Trophoblast cell (in vitro differentiated cells and primary cell): ENCODE results near the gene HOATZ.

ENCODE experiments used
- DNase-seq, 2 donors: peaks; one replicate each; pipeline ENCODE4 v3.0.0-alpha.2; 2016
- H2AFZ ChIP-seq: 2 replicates; pipeline ENCODE4 v1.6.1; 2013; ENCODE audit warnings: low read length, moderate library complexity, mild to moderate bottlenecking; ENCODE audit not compliant: insufficient read depth, poor library complexity
- H2AK5ac ChIP-seq: 2 replicates; pipeline ENCODE4 v1.6.1; 2013; ENCODE audit warnings: mild to moderate bottlenecking, low read length
- H2BK120ac ChIP-seq: 2 replicates; pipeline ENCODE4 v1.6.1; 2013; ENCODE audit warnings: low read length, mild to moderate bottlenecking, moderate library complexity; ENCODE audit not compliant: insufficient read depth, poor library complexity
- H2BK12ac ChIP-seq: 2 replicates; pipeline ENCODE4 v1.6.1; 2013; ENCODE audit warnings: mild to moderate bottlenecking, low read length, moderate library complexity
- H2BK5ac ChIP-seq: 2 replicates; pipeline ENCODE4 v1.6.1; 2013; ENCODE audit warnings: low read length, low read depth, moderate library complexity, mild to moderate bottlenecking; ENCODE audit not compliant: poor library complexity
- H3K14ac ChIP-seq: 2 replicates; pipeline ENCODE4 v1.6.1; 2013; ENCODE audit warnings: mild to moderate bottlenecking, low read length
- H3K18ac ChIP-seq: 2 replicates; pipeline ENCODE4 v1.6.1; 2013; ENCODE audit warnings: mild to moderate bottlenecking, low read length
- H3K23ac ChIP-seq: 2 replicates; pipeline ENCODE4 v1.6.1; 2013; ENCODE audit warnings: low read length
- H3K27ac ChIP-seq: 2 replicates; pipeline ENCODE4 v1.5.1; 2013; ENCODE audit warnings: low read depth, mild to moderate bottlenecking, inconsistent platforms, low read length, moderate library complexity
- H3K27me3 ChIP-seq: 2 replicates; pipeline ENCODE4 v1.6.1; 2013; ENCODE audit warnings: inconsistent platforms, mild to moderate bottlenecking, low read length, moderate library complexity; ENCODE audit not compliant: insufficient read depth
- H3K36me3 ChIP-seq, 2 experiments: 1 replicate in 1 of 2; 2 replicates in 1 of 2; pipeline ENCODE4 v1.6.1; 2013; ENCODE audit warnings: low read length in 2 of 2, mild to moderate bottlenecking in 2 of 2, moderate library complexity in 1 of 2; ENCODE audit not compliant: insufficient read depth in 2 of 2, control insufficient read depth in 1 of 2
- H3K4ac ChIP-seq: 2 replicates; pipeline ENCODE4 v1.6.1; 2013; ENCODE audit warnings: low read depth, mild to moderate bottlenecking, low read length, moderate library complexity
- H3K4me1 ChIP-seq, 2 experiments: 1 replicate in 1 of 2; 2 replicates in 1 of 2; pipeline ENCODE4 v1.6.1; 2013; ENCODE audit warnings: low read length in 2 of 2, mild to moderate bottlenecking in 2 of 2, moderate library complexity in 1 of 2; ENCODE audit not compliant: insufficient read depth in 2 of 2, control insufficient read depth in 1 of 2
- H3K4me2 ChIP-seq: 2 replicates; pipeline ENCODE4 v1.6.1; 2013; ENCODE audit warnings: inconsistent platforms, mild to moderate bottlenecking, low read length, moderate library complexity
- H3K4me3 ChIP-seq: 2 replicates; pipeline ENCODE4 v1.5.1; 2013; ENCODE audit warnings: mild to moderate bottlenecking, low read depth, low read length, inconsistent platforms
- H3K79me1 ChIP-seq: one replicate; pipeline ENCODE4 v1.6.1; 2013; ENCODE audit warnings: low read length
- H3K79me2 ChIP-seq: 2 replicates; pipeline ENCODE4 v1.6.1; 2013; ENCODE audit warnings: low read length, mild to moderate bottlenecking; ENCODE audit not compliant: control insufficient read depth, insufficient read depth, poor library complexity
- H3K9ac ChIP-seq: 2 replicates; pipeline ENCODE4 v1.6.1; 2013; ENCODE audit warnings: mild to moderate bottlenecking, low read length
- H3K9me3 ChIP-seq: 2 replicates; pipeline ENCODE4 v1.6.1; 2013; ENCODE audit warnings: low read depth, mild to moderate bottlenecking, control low read depth, inconsistent platforms, low read length; ENCODE audit not compliant: insufficient read depth
- H4K12ac ChIP-seq: 2 replicates; pipeline ENCODE4 v1.6.1; 2013; ENCODE audit warnings: low read depth, mild to moderate bottlenecking, low read length, moderate library complexity
- H4K8ac ChIP-seq: 2 replicates; pipeline ENCODE4 v1.6.1; 2013; ENCODE audit warnings: low read depth, mild to moderate bottlenecking, low read length, moderate library complexity
- H4K91ac ChIP-seq: one replicate; pipeline ENCODE4 v1.6.1; 2013; ENCODE audit warnings: low read depth, mild to moderate bottlenecking, low read length, moderate library complexity
- WGBS: extraction: QIAGEN DNeasy Blood & Tissue Kit; methylation state at CpG from one replicate; pipeline ENCODE4 v1.1.7; 2013; ENCODE audit warnings: missing lambda C conversion rate; ENCODE audit not compliant: insufficient read length, insufficient coverage; ENCODE audit errors: extremely low coverage; 5-methylcytosine and 5-hydroxymethylcytosine counted together

The HOATZ gene

DNA sequence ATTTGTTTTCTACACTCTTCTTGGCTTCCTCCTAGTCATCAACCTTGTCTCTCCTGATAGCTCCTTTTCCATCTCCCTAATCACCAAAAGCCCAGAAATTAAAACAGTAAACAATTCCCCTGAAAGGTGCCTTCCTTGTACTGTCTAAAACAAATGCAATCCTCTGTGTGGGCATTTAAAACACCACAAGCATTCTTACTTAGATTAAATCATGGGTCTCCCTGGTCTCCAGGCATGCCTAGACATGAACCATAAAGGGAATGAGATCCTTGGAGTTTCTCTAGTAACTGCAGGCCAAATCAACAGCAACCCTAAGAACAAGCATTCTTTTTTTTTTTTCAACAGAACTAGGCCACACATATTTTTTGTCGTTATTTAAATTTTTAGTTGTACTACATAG is 4.3 kb upstream of the HOATZ start:
- Histone ChIP-seq H3K27me3 (peaks cover 4% of the 10 kb centered on the region), H3K36me3 (no peaks in the 10 kb centered on the region), H3K23ac (no peak overlapping the region), H3K4me2 (no peak overlapping the region), H4K12ac (no peak overlapping the region), H3K4ac (no peak overlapping the region), H3K14ac (no peak overlapping the region), H3K18ac (no peak overlapping the region), H3K4me1 (peaks cover 13 to 18% of the 10 kb centered on the region in 2 experiments), H3K79me2 (peaks cover 5% of the 10 kb centered on the region), H2BK5ac (no peak overlapping the region), H2AFZ (no peak overlapping the region), H4K91ac (no peak overlapping the region), H4K8ac (no peak overlapping the region), H3K9me3 (no peaks in the 10 kb centered on the region), H2AK5ac (no peak overlapping the region), H2BK120ac (peak overlapping the region; percentile 93), H3K9ac (no peak overlapping the region), H3K4me3 (no peak overlapping the region), H3K27ac (no peak overlapping the region), H3K79me1 (peaks cover 12% of the 10 kb centered on the region), H2BK12ac (no peak overlapping the region)
- WGBS, result no CpG with 5 or more reads among the region's 1 CpG
- peak; percentile 21 to 63 for DNase-seq

DNA sequence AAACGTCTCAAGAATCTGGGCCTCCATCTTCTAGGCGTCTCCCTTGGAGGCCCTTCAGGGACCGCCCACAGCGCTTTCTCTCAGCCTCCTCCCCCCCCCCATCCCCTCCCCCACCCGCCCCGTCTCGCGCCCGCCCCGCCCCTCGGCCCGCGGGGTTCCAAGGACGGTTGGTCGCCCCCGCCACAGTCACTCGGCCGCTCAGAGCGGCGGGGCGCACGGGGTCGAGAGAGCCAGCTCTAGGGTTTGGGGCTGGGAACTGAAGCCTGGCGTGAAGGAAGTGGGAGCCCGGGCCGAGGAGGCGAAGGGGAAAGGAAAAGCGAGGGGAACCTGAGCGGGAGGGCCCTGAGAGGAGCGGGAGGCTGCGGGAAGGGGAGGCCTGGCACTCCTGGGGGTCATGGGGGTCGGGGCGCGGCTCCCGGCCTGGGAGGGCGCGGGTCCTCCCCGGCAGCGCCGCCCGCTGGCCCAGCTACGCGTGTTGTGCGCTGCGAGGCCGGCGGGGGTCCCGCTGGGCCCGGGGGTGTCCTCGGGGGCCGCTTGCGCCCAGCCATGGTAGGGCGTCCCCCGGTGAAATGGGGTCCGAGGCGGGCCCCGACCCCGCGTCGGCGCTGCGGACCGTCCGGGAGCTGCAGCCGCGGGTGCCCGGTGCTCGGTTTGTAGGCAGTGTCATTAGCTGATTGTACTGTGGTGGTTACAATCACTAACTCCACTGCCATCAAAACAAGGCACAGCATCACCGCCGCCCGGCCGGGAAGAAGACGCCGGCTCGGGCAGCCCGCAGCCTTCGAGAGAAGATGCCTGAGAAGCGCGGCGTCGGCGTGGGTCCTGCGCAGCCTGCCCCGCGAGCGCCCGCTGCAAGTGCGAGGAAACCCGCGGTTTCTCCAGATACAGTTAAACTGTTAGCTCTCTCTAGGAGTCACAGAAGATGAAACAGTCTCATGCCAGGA is 2.0 kb upstream of the HOATZ start, which contains the start of gene BTG4:
BTG4 (minus strand) TSS at position 91 of the 944 bp plus-strand sequence. CDS start 13,610 bp downstream, outside the sequence.
- Histone ChIP-seq H3K9me3 (no peaks in the 10 kb centered on the region), H4K91ac (peak within 1 kb of the TSS; percentile 98), H3K9ac (peak within 1 kb of the TSS; percentile 18), H3K79me2 (peaks cover 5% of the 10 kb centered on the region), H3K27me3 (peaks cover 4% of the 10 kb centered on the region), H4K12ac (peak within 1 kb of the TSS; percentile 87), H2BK5ac (peak within 1 kb of the TSS; percentile 82), H3K4me1 (peaks cover 13 to 18% of the 10 kb centered on the region in 2 experiments), H2AFZ (peak within 1 kb of the TSS; percentile 95), H3K36me3 (no peaks in the 10 kb centered on the region), H2AK5ac (peak within 1 kb of the TSS; percentile 84), H3K18ac (peak within 1 kb of the TSS; percentile 93), H4K8ac (peak within 1 kb of the TSS; percentile 97), H3K27ac (no peak within 1 kb of the TSS), H3K23ac (no peak within 1 kb of the TSS), H3K4ac (peak within 1 kb of the TSS; percentile 80), H3K14ac (peak within 1 kb of the TSS; percentile 94), H2BK120ac (peak within 1 kb of the TSS; percentile 94), H2BK12ac (peak within 1 kb of the TSS; percentile 94), H3K4me2 (peak within 1 kb of the TSS; percentile 86), H3K79me1 (peaks cover 14% of the 10 kb centered on the region), H3K4me3 (peak within 1 kb of the TSS; percentile 61)
- DNase-seq, result peak; percentile 62 to 77
- WGBS, result no CpG with 5 or more reads among the region's 90 CpGs

DNA sequence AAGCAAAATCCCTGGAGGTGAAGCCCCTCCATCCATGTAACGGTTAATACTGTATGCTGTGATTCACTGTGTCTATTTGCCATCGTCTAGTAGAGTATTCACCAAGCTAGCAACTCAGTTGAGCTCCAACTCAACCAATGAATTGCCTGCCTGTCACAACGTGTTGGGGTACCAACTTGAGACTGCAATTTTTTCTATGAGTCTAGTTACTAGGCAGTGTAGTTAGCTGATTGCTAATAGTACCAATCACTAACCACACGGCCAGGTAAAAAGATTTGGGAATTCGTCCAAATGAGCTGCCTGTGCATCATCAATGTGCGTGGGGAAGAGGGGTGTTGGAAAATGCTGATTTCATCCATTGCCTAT is 1.4 kb upstream of the HOATZ start:
- H2BK12ac ChIP-seq, result no peak overlapping the region
- no peak overlapping the region for H4K12ac ChIP-seq
- no peak overlapping the region for H4K91ac ChIP-seq
- H3K4me1 ChIP-seq, result peaks cover 13 to 18% of the 10 kb centered on the region in 2 experiments
- H2AFZ ChIP-seq, result no peak overlapping the region
- no CpG with 5 or more reads among the region's 6 CpGs for WGBS
- H4K8ac ChIP-seq, result no peak overlapping the region
- H3K18ac ChIP-seq, result no peak overlapping the region
- no peak overlapping the region for H2BK120ac ChIP-seq
- peak overlapping the region; percentile 86 for H3K4me2 ChIP-seq
- H3K79me2 ChIP-seq, result peaks cover 5% of the 10 kb centered on the region
- no peak overlapping the region for H3K14ac ChIP-seq
- no peak for DNase-seq
- no peak overlapping the region for H3K27ac ChIP-seq
- H3K9ac ChIP-seq, result no peak overlapping the region
- H3K4me3 ChIP-seq, result no peak overlapping the region
- H3K23ac ChIP-seq, result no peak overlapping the region
- no peak overlapping the region for H2AK5ac ChIP-seq
- no peak overlapping the region for H2BK5ac ChIP-seq
- H3K79me1 ChIP-seq, result peaks cover 14% of the 10 kb centered on the region
- H3K27me3 ChIP-seq, result peaks cover 4% of the 10 kb centered on the region
- H3K4ac ChIP-seq, result no peak overlapping the region
- H3K9me3 ChIP-seq, result no peaks in the 10 kb centered on the region
- H3K36me3 ChIP-seq, result no peaks in the 10 kb centered on the region

DNA sequence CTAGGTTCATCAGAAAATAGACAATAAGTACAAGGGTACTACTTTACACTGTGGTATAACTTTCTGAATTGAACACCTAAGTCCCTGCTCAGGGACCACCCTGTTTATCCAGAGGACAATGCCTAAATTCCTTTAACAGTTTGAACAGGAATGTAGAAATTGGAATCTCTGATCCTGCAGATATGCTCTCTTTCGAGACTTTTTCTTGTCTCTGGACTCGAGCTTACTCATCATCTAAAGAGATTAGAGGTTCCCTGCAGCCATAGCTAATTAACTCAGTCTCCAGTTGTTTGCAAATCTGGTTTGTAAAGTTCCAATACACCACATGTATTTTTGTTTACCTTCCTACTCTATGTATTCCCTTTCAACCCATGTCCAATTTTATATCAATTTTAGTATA is 1.0 kb downstream of the HOATZ start:
- no peak overlapping the region for H2AK5ac ChIP-seq
- H3K4me3 ChIP-seq, result no peak overlapping the region
- H3K9ac ChIP-seq, result no peak overlapping the region
- no peak overlapping the region for H2BK120ac ChIP-seq
- no peak overlapping the region for H4K91ac ChIP-seq
- H3K4me2 ChIP-seq, result peak overlapping the region; percentile 13
- H2AFZ ChIP-seq, result no peak overlapping the region
- H3K36me3 ChIP-seq, result no peaks in the 10 kb centered on the region
- DNase-seq, result peak in 1 of 2 donors; percentile 61
- H3K4ac ChIP-seq, result no peak overlapping the region
- no peak overlapping the region for H2BK5ac ChIP-seq
- H3K79me1 ChIP-seq, result peaks cover 14% of the 10 kb centered on the region
- no peak overlapping the region for H3K14ac ChIP-seq
- no peak overlapping the region for H3K18ac ChIP-seq
- H3K79me2 ChIP-seq, result peaks cover 5% of the 10 kb centered on the region
- H3K27me3 ChIP-seq, result peaks cover 4% of the 10 kb centered on the region
- H2BK12ac ChIP-seq, result no peak overlapping the region
- no CpG with 5 or more reads among the region's 2 CpGs for WGBS
- H3K4me1 ChIP-seq, result peaks cover 13 to 18% of the 10 kb centered on the region in 2 experiments
- peak overlapping the region; percentile 54 for H3K27ac ChIP-seq
- H3K9me3 ChIP-seq, result no peaks in the 10 kb centered on the region
- no peak overlapping the region for H4K8ac ChIP-seq
- H4K12ac ChIP-seq, result no peak overlapping the region
- no peak overlapping the region for H3K23ac ChIP-seq
